Measurements from ENCODE around the gene PDK2.
A peak's percentile ranks its signal among the peaks of the same experiment; 100 is the strongest.

Gene PDK2

GRCh38 chr17:50139950-50140885, 45.1 kb downstream of the PDK2 start:
- peak; percentile 35 for DNase-seq

- DNase-seq = no peak
Observed at GRCh38 chr17:50141026-50141744, 46.0 kb downstream of the PDK2 start.

- DNase-seq = no peak
Observed at GRCh38 chr17:50141745-50142110, 46.6 kb downstream of the PDK2 start.

- no peak for DNase-seq
Observed at GRCh38 chr17:50143461-50144176, 48.5 kb downstream of the PDK2 start.

GRCh38 chr17:50144355-50144754, 49.2 kb downstream of the PDK2 start:
- no peak for DNase-seq

- no peak for DNase-seq
Observed at GRCh38 chr17:50144845-50145531, 49.8 kb downstream of the PDK2 start.

- DNase-seq = no peak
Observed at GRCh38 chr17:50145532-50146229, 50.5 kb downstream of the PDK2 start.

DNA sequence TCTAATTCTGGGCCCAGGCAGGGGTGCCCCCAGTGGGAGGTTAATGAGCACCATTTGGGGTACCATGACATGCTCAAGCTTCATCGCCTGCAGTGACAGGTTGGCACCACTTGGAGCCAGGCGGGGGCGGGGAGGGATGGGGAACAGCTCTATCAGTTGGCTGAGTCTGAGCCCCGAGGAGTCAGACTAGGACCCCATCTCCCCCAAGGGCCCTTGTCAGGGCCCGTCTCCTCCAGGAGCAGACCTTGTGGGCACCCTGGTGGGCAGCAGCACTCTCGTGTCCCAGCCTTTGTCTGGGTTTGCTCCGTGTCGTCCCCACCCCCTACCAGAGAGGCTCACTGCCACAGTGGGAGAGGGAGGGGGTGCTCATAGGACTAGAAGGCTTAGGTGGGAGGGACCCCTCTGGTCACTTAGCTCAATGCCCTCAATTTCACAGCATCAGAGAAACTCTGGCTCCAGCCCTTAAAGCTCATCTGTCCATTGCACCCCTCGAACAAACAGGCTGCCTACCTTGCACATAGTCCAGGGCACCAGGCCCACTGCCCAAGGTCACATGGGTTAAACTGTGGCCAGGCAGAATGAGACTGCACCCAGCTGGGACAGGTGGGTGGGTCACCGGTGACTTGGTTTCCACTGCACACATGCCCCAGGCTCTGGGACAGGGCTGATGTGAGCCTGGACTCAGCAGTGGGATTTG, 51.2 kb downstream of the PDK2 start:
- no peak for DNase-seq

DNA sequence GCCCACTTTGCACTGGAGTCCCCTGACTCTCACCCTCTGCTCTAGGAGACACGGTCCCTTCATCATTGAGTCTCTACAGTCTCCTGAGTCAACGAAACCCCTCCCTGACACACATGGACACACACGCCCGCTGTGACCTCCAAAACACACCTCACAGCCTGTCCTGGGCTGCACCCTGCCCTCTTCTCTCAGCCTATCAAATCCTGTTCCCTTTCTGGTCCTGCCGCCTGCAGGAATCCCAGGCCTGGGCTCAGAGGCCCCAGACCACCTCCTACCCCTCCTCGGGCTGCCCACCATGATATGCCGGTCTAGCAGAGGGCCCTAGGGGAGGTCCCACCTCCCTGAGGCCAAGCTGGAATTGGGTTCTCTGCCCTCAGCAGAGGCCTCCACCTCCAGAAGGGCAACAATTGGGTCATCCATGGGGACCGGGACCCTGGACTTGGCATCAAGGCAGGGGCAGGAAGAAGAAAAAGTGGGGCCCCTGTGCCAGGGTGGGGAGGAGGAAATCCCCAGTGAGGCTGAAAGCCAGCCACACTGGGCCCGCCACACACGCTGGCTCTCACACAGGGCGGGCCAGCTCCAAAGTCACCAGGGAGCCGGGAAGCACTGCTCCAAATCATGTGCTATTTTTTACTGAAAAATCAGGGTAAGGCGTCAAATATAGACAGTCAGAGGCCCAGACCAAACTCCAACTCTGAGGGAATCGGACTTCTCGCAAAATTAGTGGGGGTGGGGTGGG, 51.9 kb downstream of the PDK2 start:
- DNase-seq = no peak

DNA sequence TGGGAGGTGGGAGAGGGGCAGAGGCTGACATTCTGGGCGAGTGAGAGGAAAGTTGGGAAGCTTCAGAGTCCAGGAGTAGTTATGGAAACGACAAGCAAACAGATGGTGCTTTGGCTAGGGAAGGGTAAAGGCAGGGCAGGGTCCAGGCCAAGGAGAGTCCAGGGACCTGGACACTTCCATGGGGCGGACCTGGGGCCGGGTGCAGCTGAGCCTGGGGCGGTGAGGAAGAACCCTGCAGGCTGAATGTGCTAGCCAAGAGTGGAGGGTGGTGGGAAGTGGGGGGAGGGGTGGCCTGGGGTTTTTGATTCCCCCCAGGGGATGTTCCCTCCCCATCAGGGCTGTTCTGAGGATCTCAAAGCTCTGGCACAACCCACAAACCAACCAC, 52.7 kb downstream of the PDK2 start:
- no peak for DNase-seq

GRCh38 chr17:50148226-50149090, 53.3 kb downstream of the PDK2 start:
- DNase-seq = no peak

- DNase-seq = no peak
Observed at GRCh38 chr17:50149091-50149416, 53.9 kb downstream of the PDK2 start.

DNA sequence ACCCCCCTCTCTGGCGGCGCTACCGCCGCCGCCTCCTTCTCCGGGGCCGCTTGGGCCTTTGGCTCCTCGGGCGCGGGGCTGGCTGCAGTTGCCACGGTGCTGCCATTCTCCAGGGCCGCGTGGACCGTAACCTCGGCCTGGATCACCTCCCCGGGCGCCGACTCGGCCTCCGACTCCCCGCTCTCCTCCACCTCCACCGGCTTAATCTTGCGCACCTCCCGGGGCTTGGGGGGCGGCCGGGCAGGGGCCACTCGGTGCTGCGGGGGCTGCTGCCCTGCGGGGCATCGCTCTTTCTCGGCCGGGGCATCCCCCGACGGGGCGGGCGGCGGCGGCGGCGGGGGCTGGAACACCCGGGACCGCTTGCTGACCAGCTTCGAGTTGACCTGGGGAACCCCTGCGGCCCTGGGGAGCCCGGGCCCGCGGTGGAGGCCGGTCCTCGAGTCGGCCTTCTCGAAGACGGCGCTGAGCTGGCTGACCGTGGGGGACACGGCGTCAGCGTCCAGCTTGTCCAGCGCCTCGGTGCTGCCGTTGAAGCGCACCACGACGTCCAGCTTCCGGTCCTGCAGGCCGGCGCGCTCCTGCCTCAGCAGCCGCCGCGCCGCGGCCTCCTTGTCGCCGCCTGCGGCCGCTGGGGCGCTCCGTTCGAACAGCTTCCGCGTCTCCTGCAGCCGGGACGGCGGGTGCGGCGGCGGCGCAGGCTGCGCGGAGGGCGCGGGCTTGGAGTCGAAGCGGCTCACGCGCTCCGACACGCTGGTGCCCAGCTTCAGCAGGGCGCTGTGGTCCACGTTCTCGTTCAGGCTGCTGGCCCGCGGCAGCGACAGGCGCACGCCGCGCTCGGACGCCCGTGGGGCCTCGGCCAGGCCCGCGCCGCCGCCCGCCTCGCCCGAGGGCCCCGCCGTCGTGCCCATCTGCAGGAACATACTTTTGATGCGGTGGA, 54.5 kb downstream of the PDK2 start:
- peak; percentile 15 for DNase-seq

DNA sequence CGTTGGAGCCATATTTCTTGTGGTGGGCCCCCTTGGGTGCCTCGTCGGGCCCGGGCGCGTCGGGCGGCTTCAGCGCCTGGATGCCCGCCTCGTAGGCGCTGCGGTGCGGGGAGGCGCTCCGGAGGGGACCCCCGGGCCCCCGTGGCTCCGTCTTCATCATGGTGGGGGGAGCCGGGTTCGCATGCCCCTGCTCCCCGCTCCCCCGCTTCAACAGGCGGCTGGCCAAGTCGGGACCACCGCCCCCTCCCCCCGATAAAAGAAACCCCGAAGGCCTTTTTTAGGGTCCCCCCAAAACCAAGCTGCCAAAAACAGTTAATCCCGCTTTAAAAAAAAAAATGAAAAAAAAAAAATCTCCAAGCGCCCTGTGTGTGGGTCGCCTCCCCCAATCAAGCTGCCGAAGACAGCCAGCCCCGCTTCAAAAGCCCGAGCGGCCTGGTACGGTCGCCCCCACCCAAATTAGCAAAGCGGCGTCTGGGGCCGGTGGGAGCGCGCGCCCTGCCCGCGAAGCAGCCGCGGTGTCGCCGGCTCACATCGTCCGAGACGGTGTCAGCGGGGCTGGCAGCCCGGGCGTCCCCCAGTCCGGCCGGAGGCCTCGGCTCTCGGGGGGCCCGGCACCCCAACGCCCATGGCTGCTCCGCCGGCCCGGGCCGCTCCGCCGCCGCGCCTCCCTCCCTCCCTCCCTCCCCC, 55.3 kb downstream of the PDK2 start, which contains the start of gene PPP1R9B:
TSS of gene PPP1R9B (minus strand) at position 324 of the 687 bp plus-strand sequence. CDS start at position 160, 164 bp downstream.
- DNase-seq = no peak

DNA sequence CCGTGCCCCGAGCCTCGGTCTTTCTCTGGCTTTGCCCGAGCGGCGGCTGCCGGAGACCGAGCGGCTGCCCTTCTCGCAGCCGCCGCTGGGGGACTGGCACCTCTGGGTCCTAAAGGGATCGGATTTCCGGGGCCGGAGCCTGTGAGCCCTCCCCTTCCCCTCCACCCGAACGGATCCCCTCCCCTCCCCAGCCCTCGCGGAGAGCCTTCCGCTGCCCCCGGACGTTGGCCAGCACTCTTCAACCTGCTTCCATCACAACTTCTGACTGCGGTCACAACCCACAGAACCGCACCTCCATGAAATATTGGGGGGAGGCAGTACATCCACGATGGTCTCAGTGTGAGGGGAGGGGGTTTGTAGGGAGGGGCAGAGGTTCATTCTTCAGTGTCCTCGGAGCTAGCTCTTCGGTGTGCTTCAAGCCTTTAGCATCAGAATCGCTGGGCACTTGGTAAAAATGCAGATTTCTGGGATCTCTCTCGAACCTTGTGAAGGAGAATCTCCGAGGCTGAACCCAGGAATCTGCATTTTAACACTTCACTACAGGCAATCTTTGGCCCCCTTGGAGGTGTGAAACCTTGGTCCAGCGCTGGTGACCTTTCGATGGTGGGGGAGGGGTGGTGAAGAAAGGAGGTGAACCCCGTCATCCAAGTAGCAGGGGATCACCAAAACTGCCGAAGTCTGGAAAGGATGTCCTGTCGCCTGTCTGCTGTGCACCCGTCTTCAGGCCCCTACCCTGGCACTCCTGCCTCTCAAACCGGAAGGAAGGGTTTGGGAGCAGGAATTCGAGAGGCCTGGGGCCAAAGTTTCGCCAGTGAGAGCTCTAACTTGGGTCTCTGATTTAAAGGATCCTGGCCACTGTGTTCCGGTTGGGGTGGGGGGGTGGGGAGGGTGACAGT, 56.1 kb downstream of the PDK2 start:
- DNase-seq = peak; percentile 76

DNA sequence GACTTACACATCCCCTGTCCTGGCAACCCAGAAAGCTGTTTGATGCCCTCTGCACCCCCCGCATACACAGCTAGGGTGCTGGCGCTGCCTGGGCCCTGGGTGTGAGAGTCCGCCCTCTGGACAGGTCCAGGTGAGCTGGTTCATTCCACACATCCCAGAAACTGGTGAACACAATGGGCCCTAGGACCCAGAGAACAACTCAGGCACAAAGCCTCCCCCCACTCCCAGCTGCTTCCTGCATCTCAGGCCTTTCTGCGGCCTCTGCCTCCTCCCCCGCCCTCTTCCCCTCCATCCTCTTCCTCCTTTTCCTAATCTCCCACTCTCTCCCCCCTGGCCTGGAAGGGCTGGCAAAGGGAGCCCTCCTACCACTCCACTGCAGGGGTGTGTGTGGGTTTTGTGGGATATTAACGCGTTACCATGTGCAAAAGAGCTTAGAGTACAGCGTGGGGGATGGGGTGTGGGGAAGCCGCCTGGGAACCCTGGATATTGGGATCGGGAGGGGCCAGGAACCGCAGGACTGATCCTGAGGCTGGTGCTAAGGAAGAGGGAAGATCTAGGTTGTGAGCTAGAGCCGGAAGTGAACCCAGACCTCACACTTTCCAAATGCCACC, 56.9 kb downstream of the PDK2 start:
- DNase-seq = peak; percentile 79

DNA sequence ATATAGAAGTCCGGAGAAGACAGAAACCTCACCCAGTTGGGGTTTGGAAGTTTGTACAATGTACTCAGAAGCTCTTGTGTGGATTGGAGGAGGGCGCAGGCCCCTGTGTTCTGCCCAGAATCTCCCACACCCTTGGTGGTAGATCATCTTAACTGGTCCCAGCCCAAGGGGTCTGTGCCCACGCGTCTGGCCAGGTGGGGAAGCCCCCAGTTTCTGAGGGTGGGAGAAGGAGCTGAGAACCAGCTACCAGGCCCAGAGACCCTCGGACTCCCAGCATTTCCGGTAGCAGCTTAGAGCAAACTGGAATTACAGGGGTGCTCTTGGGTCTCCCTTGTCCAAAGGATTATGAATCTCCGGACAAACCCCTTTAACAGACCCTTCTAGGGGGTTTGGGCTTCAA, 57.6 kb downstream of the PDK2 start:
- no peak for DNase-seq
